ENCODE data around the gene HDHD5. TPM values are rescaled to one million over a fixed set of nuclear protein-coding genes. Genes with fewer than 3 reads are reported as not detected.
"Not testable (repeated sequence)": the region's sequence is repeated elsewhere in the genome, so short reads cannot be mapped to it uniquely, and the experiment has no call there.

Gene HDHD5
- total RNA-seq, 2 donors from 2014 or later: 22.0 to 71.3 TPM

- H3K27ac Mint-ChIP-seq: no peak overlapping the region
- no peaks in the 10 kb centered on the region for H3K9me3 Mint-ChIP-seq
- DNase-seq (ENCODE audit: low spot score in 2 of 2) (no peak), ATAC-seq (no peak)
- H3K36me3 Mint-ChIP-seq: peaks cover 5 to 6% of the 10 kb centered on the region in 2 donors
Measured at GRCh38 chr22:17162731-17163130, 3.7 kb upstream of the HDHD5 start.

DNA sequence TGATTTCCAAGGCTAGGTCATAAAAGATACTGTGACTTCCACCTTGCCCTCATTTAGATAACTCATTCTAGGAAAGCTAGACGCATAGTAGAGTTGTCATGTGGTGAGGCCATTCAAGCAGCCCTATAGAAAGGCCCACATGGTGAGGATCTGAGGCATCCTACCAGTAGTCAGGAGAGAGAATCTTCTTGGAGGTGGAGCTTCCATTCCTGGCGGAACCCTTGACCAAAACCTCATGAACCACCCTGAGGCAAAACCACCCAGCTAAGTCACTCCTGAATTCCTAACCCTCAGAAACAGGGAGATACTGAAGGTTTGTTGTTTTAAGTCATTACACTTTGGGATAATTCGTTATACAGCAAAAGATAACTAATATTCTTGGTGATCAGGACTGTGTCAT, 2.9 kb upstream of the HDHD5 start:
- no peaks in the 10 kb centered on the region for H3K9me3 Mint-ChIP-seq
- no peak for ATAC-seq
- no peak for DNase-seq (ENCODE audit: low spot score in 2 of 2)
- H3K36me3 Mint-ChIP-seq: peaks cover 5 to 6% of the 10 kb centered on the region in 2 donors
- H3K27ac Mint-ChIP-seq: no peak overlapping the region

GRCh38 chr22:17159504-17159951, 451 bp upstream of the HDHD5 start:
- DNase-seq (ENCODE audit: low spot score in 2 of 2) (peak; percentile 66 to 82), ATAC-seq (peak; percentile 71 to 82)
- no peaks in the 10 kb centered on the region for H3K9me3 Mint-ChIP-seq

DNA sequence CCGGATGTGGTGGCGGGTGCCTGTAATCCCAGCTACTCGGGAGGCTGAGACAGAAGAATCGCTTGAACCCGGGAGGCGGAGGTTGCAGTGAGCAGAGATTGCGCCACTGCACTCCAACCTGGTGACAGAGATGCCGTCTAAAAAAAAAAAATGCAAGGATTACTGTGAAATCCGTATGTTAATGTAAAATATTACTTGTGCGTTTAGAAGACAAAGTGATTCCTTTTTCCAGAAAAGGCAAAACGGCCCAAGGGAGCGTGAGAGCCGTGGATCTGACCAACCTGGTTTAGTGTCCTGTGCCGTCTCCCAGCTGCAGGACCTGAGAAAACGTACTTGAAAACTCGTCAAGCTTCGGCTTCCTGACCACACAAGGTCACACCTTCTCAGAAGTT, 905 bp downstream of the HDHD5 start:
- DNase-seq (ENCODE audit: low spot score in 2 of 2) (no peak), ATAC-seq (no peak)
- Mint-ChIP-seq H3K9me3 (no peaks in the 10 kb centered on the region), H3K27ac (peak overlapping the region in 1 of 2 donors; percentile 94), H3K36me3 (peaks cover 5 to 6% of the 10 kb centered on the region in 2 donors)

More at GRCh38 chr22:17159504-17159951, 451 bp upstream of the HDHD5 start:
- Mint-ChIP-seq H3K36me3 (peaks cover 5 to 6% of the 10 kb centered on the region in 2 donors), H3K27ac (peak overlapping the region; percentile 52 to 80)

DNA sequence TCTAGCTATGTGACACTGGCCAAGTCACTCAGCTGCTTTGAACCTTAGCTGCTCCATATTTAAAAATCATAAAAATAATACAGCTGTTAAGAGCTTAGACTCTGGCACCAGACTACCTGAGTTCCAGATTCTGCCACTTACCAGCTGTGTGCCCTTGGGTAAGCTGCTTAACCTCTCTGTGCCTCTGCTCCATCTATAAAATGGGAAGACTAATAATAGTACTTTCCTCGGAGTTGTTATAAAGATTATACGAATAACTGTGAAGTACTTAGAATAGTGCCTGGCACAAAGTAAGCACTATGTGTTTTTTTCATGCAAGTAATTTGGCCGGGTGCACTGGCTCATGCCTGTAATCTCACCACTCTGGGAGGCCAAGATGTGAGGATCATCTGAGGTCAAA, 1.4 kb downstream of the HDHD5 start:
- peak overlapping the region in 1 of 2 donors; percentile 94 for H3K27ac Mint-ChIP-seq
- DNase-seq (ENCODE audit: low spot score in 2 of 2): no peak
- H3K9me3 Mint-ChIP-seq: no peaks in the 10 kb centered on the region
- H3K36me3 Mint-ChIP-seq: peaks cover 5 to 6% of the 10 kb centered on the region in 2 donors
- ATAC-seq: no peak

DNA sequence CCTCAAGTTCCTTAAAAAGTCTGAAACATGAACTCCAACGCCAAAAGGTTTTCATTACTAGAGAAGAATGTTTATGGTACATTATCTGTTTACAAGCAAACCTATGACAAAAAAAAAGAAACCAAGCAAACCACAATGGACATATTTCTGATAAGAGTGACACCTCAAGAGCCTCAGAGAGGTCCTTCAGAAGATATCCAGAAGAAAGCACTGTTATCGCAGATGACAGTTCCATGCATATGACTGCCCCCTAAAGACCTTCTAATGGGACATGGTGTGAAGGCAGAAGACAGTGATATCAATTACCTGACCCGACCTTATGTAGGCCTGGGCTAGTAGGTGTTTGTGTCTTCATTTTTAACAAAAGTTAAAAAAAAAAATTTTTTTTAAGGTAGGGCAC, 3.1 kb downstream of the HDHD5 start:
- no peak overlapping the region for H3K27ac Mint-ChIP-seq
- peaks cover 6 to 13% of the 10 kb centered on the region in 2 donors for H3K36me3 Mint-ChIP-seq

DNA sequence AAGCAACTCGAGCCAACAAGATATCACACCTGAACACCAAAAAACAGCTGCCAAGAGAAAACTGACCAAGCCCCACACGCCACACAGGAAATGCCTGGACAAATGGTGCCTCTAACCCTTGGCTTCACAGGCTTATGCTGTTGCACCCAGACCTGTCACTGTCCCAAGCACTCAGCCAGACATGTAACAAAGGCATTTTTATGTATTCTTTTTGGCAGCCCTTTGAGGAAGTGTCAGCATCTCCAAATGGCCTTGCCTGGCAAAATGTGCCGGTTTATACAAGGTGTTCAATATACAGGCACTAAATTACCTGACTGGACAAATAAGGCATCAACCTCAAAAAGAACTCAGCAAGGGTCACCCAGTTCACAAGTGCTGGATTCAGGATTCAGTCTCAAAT, 6.1 kb downstream of the HDHD5 start:
- Mint-ChIP-seq H3K9me3 (no peaks in the 10 kb centered on the region), H3K36me3 (peaks cover 0 to 8% of the 10 kb centered on the region in 2 donors), H3K27ac (peak overlapping the region in 1 of 2 donors; percentile 37)
- ATAC-seq: no peak
- DNase-seq (ENCODE audit: low spot score in 2 of 2): no peak

More for the DNA sequence above, 3.1 kb downstream of the HDHD5 start:
- ATAC-seq (no peak), DNase-seq (ENCODE audit: low spot score in 2 of 2) (no peak)
- no peaks in the 10 kb centered on the region for H3K9me3 Mint-ChIP-seq

DNA sequence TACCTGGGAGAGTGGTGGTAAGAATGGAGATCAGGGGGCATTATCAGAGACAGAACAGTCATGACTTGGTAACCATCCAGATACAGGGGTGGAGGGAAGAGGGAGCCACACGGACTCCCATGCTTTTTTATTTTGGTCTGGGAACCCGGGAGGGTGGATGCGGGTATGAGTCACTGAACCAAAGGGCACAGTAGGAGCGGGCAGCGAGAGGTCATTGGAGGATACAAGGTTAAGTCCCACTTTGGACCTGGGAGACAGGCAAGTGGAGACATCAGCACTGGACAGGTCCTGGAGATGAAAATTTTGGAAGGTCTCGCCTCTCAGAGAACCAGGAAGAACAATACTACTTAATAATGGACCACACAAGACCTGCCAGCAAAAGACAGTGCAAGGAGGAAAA, 6.7 kb downstream of the HDHD5 start:
- Mint-ChIP-seq H3K27ac (peak overlapping the region; percentile 37 to 88), H3K36me3 (peaks cover 6 to 15% of the 10 kb centered on the region in 2 donors), H3K9me3 (no peaks in the 10 kb centered on the region)
- ATAC-seq (no peak), DNase-seq (ENCODE audit: low spot score in 2 of 2) (no peak)

DNA sequence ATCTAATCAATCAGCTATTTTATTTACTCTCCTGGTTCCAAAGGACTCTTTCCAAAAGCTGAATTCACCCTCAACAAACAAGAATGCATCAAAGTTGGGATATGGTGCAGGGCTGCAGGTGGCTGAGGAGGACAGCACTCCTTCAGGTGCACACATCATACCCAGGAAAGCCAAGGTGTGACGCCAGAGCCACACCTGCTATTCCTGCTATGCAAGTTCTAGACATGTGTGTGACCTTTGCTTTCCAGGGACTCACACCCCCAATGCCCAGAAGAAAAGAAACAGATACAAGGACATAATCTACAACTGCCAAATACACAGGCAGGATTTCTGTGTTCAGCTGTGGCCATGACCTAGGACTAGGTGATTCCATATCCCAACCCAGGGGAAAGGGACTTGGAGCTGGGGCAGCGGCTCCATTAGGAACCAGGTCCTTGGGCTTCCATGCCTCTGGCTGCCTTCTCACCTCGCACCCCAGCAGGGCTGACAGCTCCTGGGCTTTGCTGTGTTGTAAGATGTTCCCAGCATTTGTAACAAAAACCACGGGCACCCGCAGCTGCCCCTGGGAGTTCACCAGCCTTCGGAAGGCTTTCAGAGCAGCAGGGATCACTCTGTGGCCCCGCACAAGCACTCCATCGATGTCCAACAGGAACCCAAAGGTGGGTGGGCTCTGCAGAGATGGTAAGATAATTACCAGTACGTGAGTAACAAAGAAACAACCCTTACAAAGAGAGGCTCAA, 9.8 kb downstream of the HDHD5 start:
- no peak for DNase-seq (ENCODE audit: low spot score in 2 of 2)
- Mint-ChIP-seq H3K27ac (no peak overlapping the region), H3K36me3 (peaks cover 7 to 15% of the 10 kb centered on the region in 2 donors), H3K9me3 (no peaks in the 10 kb centered on the region)
- ATAC-seq: no peak

GRCh38 chr22:17147458-17147857, 11.6 kb downstream of the HDHD5 start:
- not testable (repeated sequence) for H3K9me3 Mint-ChIP-seq; ATAC-seq; DNase-seq (ENCODE audit: low spot score in 2 of 2)
- Mint-ChIP-seq H3K36me3 (peaks cover 7 to 24% of the 10 kb centered on the region in 2 donors), H3K27ac (peak overlapping the region; percentile 61 to 85)

DNA sequence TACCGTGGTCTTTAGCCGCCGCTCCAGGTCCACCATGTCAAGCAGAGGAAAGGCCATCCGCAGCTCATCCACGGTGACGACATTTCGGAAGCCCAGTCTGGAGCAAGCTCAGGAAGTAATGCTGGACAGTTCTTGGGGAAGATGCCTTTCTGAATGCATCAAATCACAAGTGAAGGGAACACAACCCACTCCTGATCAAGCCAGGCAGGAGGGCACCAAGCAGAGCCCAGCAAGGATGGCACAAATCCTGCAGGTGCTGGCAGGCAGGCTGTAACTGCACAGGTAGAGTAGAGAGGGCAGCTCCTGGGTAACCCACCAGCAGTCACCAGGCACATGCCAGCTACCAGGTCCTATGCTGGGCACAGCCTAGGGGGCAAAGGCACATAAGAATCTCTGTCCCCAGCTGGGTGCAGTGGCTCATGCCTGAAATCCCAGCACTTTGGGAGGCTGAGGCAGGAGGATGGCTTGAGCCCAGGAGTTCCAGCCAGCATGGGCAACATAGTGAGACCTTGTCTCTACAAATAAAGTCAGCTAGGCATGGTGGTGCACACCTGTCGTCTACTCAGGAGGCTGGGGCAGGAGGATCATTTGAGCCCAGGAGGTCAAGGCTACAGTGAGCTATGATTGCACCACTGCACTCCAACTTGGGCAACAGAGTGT, 13.9 kb downstream of the HDHD5 start:
- Mint-ChIP-seq H3K27ac (peak overlapping the region in 1 of 2 donors; percentile 66), H3K9me3 (no peaks in the 10 kb centered on the region), H3K36me3 (peaks cover 7 to 18% of the 10 kb centered on the region in 2 donors)
- ATAC-seq: no peak
- DNase-seq (ENCODE audit: low spot score in 2 of 2): no peak

DNA sequence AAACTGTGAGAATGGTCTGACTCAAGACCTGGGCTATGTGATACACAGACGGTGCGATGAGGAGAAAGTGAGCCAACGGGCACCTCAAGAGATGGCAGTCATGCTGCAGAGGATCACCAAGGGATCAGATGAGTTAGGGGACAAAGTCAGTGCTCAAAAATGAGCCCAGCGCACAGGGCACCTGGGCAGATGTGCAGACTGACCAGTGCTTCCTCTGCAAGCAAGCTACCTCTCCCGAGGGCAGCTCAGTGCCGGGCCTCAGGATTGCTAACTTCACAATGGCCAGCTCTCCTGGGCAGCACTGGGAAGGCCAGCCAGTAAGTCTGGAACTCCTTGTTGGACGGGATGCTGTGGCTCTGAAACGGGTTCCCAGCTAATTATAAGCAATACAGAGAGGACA, 15.3 kb downstream of the HDHD5 start:
- DNase-seq (ENCODE audit: low spot score in 2 of 2) (no peak), ATAC-seq (no peak)
- Mint-ChIP-seq H3K9me3 (no peaks in the 10 kb centered on the region), H3K36me3 (peaks cover 7 to 18% of the 10 kb centered on the region in 2 donors), H3K27ac (peak overlapping the region in 1 of 2 donors; percentile 42)

DNA sequence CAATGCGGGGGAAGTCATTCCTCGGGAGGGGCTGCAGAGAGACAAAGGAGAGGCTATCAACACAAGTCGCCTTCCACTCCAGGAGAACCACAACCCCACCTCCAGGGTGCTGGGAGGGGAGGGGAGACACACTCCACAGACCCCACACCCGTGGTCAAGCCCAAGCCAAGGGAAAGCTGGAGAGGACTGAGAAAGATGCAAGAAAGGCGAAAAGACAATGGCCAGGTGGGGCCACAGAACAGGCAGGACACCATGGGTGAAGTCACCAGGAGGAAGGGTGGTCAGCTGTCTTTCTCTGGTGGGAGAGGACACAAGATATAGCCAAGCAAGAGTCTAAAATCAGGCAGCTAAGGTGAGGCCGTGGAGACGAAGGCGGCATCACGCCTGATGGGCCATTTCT, 16.0 kb downstream of the HDHD5 start:
- ATAC-seq: no peak
- Mint-ChIP-seq H3K36me3 (peaks cover 7 to 18% of the 10 kb centered on the region in 2 donors), H3K27ac (peak overlapping the region in 1 of 2 donors; percentile 90), H3K9me3 (no peaks in the 10 kb centered on the region)
- DNase-seq (ENCODE audit: low spot score in 2 of 2): no peak

DNA sequence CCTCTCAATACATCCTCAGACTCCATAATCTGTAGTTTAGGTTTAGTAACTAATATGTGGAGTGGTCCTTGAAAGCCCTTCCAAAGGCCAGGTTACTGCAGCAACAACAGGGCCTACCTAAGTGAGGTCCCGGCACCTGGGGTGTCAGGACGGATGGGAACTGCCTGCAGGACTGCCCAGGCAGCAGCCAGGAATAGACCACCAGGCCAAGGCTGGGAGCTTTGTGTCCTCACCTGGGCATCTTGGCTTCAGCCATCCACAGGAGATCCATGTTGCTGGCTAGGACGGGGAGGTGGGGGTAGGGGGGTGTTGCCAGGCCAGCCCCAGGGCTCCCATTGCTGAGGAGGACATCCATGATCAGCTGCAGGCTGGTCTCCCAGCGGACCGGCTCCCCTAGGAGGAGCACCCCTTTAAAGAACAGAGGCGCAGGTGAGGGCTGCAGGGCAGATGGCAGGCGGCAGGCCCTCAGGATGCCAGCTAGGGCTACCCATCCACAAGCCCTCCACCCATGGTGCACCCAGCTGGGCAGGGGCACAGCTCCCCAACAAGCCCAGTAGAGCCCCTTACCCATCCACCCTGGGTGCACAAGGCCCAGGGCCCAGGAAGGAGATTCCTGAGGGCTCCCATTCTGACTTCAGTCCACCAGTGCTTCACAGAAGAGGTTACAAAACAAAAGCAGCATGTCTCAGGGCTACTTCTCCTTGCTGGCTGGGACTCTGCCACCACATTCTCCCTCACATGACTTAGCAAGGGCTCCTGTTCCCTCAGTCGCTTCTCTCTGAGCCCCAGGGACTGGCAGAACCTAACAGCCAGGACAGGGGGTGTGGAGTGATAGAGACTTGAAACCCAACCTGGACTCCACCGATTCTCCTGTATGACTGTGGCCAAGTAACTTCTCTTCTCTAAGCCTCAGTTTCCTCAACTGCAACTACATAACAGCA, 18.0 kb downstream of the HDHD5 start:
- Mint-ChIP-seq H3K27ac (no peak overlapping the region), H3K9me3 (no peaks in the 10 kb centered on the region), H3K36me3 (peaks cover 0 to 11% of the 10 kb centered on the region in 2 donors)
- DNase-seq (ENCODE audit: low spot score in 2 of 2) (no peak), ATAC-seq (no peak)

DNA sequence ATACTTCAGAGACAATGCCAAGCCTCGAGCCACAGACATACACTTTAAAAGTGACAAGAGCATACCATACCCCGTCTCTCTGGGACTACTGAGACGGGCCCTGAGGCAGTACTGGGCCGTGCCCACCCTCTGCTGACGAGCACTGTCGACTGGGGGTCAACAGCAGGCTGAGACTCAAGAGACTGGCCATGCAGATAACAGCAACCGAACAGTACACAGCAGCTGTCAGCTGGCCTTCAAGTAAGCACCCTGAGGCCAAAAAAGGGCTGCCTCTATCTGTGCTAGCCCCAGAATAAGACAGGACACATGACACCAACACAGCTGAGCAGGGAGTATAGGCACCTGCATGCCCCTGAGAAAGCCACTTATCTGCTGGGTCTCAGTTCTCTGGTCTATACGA, 19.1 kb downstream of the HDHD5 start:
- Mint-ChIP-seq H3K36me3 (peaks cover 0 to 11% of the 10 kb centered on the region in 2 donors), H3K27ac (no peak overlapping the region)
- ATAC-seq: no peak

GRCh38 chr22:17138513-17138912, 20.6 kb downstream of the HDHD5 start:
- H3K27ac Mint-ChIP-seq: no peak overlapping the region
- peaks cover 0 to 9% of the 10 kb centered on the region in 2 donors for H3K36me3 Mint-ChIP-seq
- ATAC-seq (no peak), DNase-seq (ENCODE audit: low spot score in 2 of 2) (no peak)
- no peaks in the 10 kb centered on the region for H3K9me3 Mint-ChIP-seq

More for the DNA sequence above, 19.1 kb downstream of the HDHD5 start:
- no peaks in the 10 kb centered on the region for H3K9me3 Mint-ChIP-seq
- DNase-seq (ENCODE audit: low spot score in 2 of 2): no peak
